ENCODE data around the gene LCAT. TPM values are rescaled to one million over a fixed set of nuclear protein-coding genes. Genes with fewer than 3 reads are reported as not detected.
A peak's percentile ranks its signal among the peaks of the same experiment; 100 is the strongest.
"Not testable (repeated sequence)": the region's sequence is repeated elsewhere in the genome, so short reads cannot be mapped to it uniquely, and the experiment has no call there.

LCAT gene
- total and polyA plus RNA-seq, 8 donors: 10.1 to 20.7 (median 17.6) TPM

DNA sequence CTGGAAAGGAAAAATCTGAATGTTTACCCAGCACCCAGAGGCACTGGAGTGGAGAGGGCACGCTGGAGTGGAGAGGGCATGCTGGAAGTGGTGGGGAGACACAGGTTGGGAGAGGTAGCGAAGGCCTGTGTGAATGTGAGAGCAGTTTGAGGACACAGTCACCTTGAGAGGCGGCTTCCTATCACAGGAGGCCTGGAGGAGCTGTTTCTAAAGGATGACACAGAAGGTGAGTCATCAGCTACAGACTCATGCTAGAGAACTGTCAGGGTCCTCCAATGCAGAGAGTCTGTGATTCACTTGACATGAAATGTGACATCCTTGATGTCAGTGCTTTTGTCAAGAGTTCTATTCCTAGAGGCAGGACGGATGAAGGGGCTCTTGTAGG is 26.1 kb downstream of the LCAT start:
- Histone ChIP-seq H3K27ac (peak overlapping the region in 3 of 5 donors; percentile 20 to 66 (median 46)), H3K36me3 (peaks cover 15 to 72% (median 48%) of the 10 kb centered on the region in 4 donors)
- 70 to 85% (median 77%) methylated on average over 4 of the region's 4 CpGs for WGBS, 5 donors

DNA sequence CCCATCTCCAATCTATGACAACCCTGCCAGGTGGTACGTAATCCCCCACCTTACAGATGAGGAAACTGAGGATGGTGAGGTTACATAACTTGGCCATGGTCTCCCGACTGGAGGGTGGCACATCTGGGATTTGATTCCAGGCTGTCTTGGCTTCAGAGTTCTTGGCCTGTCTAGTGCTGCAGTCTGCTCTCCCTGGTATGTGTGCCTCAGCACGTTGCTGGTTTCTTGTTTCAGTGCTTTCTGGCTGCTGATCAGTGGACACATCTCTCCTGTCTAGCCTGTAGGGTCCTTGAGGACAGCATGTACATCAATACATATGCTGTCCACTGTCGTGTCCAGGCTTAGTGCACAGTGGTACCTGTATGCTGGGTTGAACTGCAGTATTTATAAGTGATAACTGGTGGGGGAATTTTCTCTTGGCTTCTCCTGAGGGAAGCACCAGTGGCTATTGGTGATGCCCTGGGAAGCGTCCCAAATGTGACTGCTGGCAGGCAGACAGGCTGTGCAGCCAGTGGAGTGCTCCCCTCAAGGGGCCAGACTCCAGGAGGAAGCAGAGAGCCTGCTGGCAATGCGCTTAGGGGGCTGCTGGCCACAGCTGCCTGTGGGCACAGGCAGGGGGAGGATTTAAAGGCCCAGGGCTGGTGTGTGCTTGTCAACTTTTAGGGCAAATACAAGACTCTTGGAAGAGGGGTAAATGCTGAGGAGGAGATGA is 26.6 kb downstream of the LCAT start:
- H3K4me1 ChIP-seq: peaks cover 6 to 40% (median 26%) of the 10 kb centered on the region in 4 donors
- H3K9me3 ChIP-seq: no peaks in the 10 kb centered on the region
- intact Hi-C loops (cut with DNase I; ENCODE audit: low total_unique reads): no loop called here
- 49 to 78% (median 71%) methylated on average over 6 of the region's 6 CpGs for WGBS, 5 donors
- DNase-seq: no peak
- no peak for TF ChIP-seq CTCF (IDR thresholded peaks at IDR 0.05)
- no peak for TF ChIP-seq POLR2AphosphoS5 (IDR thresholded peaks at IDR 0.05)
- TF ChIP-seq POLR2A (IDR thresholded peaks at IDR 0.05): no peak
- no peak for TF ChIP-seq EP300 (IDR thresholded peaks at IDR 0.05)
- peak overlapping the region in 3 of 5 donors; percentile 20 to 66 (median 46) for H3K27ac ChIP-seq
- H3K36me3 ChIP-seq: peaks cover 10 to 67% (median 48%) of the 10 kb centered on the region in 4 donors
- H3K4me3 ChIP-seq: no peak overlapping the region
- H3K27me3 ChIP-seq: no peaks in the 10 kb centered on the region

More for the DNA sequence above, 26.1 kb downstream of the LCAT start:
- H3K4me3 ChIP-seq: no peak overlapping the region
- H3K9me3 ChIP-seq: no peaks in the 10 kb centered on the region
- TF ChIP-seq CTCF (IDR thresholded peaks at IDR 0.05): no peak
- no peak for TF ChIP-seq POLR2AphosphoS5 (IDR thresholded peaks at IDR 0.05)
- TF ChIP-seq POLR2A (IDR thresholded peaks at IDR 0.05): no peak
- no peak for TF ChIP-seq EP300 (IDR thresholded peaks at IDR 0.05)
- H3K4me1 ChIP-seq: peaks cover 6 to 45% (median 29%) of the 10 kb centered on the region in 4 donors
- DNase-seq: no peak
- intact Hi-C loops (cut with DNase I; ENCODE audit: low total_unique reads): no loop called here
- no peaks in the 10 kb centered on the region for H3K27me3 ChIP-seq

DNA sequence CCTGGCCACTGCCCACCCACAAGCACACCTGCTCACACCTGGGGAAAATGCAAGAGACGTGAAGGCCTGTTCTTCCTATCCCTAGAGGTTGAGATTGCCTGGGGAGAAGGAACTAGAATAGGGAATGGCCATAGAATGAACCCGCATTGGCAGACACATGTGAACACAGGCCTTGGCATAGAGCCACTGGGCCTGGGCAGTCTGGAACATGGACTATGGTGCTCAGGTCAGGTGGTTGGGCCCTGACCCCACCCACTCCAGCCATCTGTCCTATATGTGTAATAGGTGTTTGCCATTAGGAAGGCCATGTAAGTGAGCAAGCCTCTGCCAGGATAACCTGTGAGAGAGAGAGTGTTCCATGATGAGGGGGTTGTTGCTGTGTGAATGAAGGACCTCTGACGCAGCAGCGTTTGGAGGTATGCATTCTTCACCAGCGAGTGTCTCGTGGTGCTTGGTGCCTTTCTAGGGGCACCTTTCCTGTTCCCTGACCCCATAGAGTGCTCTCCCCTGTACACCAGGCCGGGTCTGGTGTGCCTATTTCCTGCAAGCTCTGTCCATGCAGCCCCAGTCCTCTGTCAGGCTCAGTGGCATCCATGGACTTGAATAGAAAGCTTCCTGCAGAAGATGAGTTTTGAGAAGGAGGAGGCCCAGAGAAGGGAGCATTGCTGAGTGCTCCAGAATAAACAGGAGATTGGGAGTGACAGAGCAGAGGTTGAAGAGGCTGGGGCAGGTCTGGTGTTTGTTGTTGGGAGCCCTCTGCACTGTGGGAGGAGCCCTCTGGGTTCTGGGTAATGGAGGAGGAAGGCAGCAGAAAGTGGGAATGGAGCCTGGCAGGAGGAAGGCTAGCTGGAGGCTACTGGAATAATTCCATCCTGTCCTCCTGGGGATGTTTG is 27.8 kb downstream of the LCAT start:
- Histone ChIP-seq H3K4me3 (no peak overlapping the region), H3K4me1 (peaks cover 6 to 40% (median 22%) of the 10 kb centered on the region in 4 donors), H3K27ac (no peak overlapping the region), H3K36me3 (peaks cover 8 to 72% (median 59%) of the 10 kb centered on the region in 4 donors), H3K27me3 (no peaks in the 10 kb centered on the region), H3K9me3 (no peaks in the 10 kb centered on the region)
- TF ChIP-seq POLR2AphosphoS5 (IDR thresholded peaks at IDR 0.05) (no peak), EP300 (IDR thresholded peaks at IDR 0.05) (no peak), CTCF (IDR thresholded peaks at IDR 0.05) (no peak)
- intact Hi-C loops (cut with DNase I; ENCODE audit: low total_unique reads): no loop called here
- DNase-seq: peak in 1 of 2 donors; percentile 81
- 67 to 82% (median 69%) methylated on average over 7 of the region's 7 CpGs for WGBS, 5 donors

- H3K4me1 ChIP-seq: peaks cover 6 to 40% (median 22%) of the 10 kb centered on the region in 4 donors
- H3K27ac ChIP-seq; intact Hi-C loops (cut with DNase I; ENCODE audit: low total_unique reads); H3K4me3 ChIP-seq; DNase-seq; H3K9me3 ChIP-seq; H3K27me3 ChIP-seq: not testable (repeated sequence)
- H3K36me3 ChIP-seq: peaks cover 8 to 78% (median 65%) of the 10 kb centered on the region in 4 donors
- WGBS, 5 donors: 43 to 78% (median 67%) methylated on average over 1 to 2 of the region's 2 CpGs
Observed at GRCh38 chr16:67915496-67915769, 28.5 kb downstream of the LCAT start.

Measured in stomach (tissue), 9 donors.